ENCODE results near the gene TEAD1.
"Not testable (repeated sequence)": the region's sequence is repeated elsewhere in the genome, so short reads cannot be mapped to it uniquely, and the experiment has no call there.

Gene TEAD1

GRCh38 chr11:12876988-12877387 is 202.8 kb downstream of the TEAD1 start:
- no peak for DNase-seq

- DNase-seq: not testable (repeated sequence)
Observed at GRCh38 chr11:12877508-12877907, 203.3 kb downstream of the TEAD1 start.

GRCh38 chr11:12880327-12880726 is 206.1 kb downstream of the TEAD1 start:
- DNase-seq: no peak

GRCh38 chr11:12882670-12883069 is 208.4 kb downstream of the TEAD1 start:
- no peak for DNase-seq

GRCh38 chr11:12884751-12885318 is 210.6 kb downstream of the TEAD1 start:
- DNase-seq: no peak

- no peak for DNase-seq
Observed at GRCh38 chr11:12885717-12886239, 211.6 kb downstream of the TEAD1 start.

GRCh38 chr11:12886508-12886907 is 212.3 kb downstream of the TEAD1 start:
- DNase-seq: no peak

- DNase-seq: peak; percentile 61
Observed at GRCh38 chr11:12888525-12889158, 214.4 kb downstream of the TEAD1 start.

GRCh38 chr11:12889243-12889642 is 215.0 kb downstream of the TEAD1 start:
- no peak for DNase-seq

GRCh38 chr11:12890476-12890875 is 216.3 kb downstream of the TEAD1 start:
- no peak for DNase-seq

GRCh38 chr11:12893787-12894672 is 219.8 kb downstream of the TEAD1 start:
- DNase-seq: peak; percentile 34

GRCh38 chr11:12897390-12897789 is 223.2 kb downstream of the TEAD1 start:
- no peak for DNase-seq

GRCh38 chr11:12897867-12898266 is 223.6 kb downstream of the TEAD1 start:
- DNase-seq: no peak

- no peak for DNase-seq
Observed at GRCh38 chr11:12900496-12900895, 226.3 kb downstream of the TEAD1 start.

- no peak for DNase-seq
Observed at GRCh38 chr11:12901272-12901671, 227.1 kb downstream of the TEAD1 start.

- no peak for DNase-seq
Observed at GRCh38 chr11:12901874-12902481, 227.8 kb downstream of the TEAD1 start.

- no peak for DNase-seq
Observed at GRCh38 chr11:12902791-12903486, 228.7 kb downstream of the TEAD1 start.

- DNase-seq: no peak
Observed at GRCh38 chr11:12905435-12905834, 231.2 kb downstream of the TEAD1 start.

- no peak for DNase-seq
Observed at GRCh38 chr11:12906501-12906900, 232.3 kb downstream of the TEAD1 start.

- DNase-seq: no peak
Observed at GRCh38 chr11:12909879-12910278, 235.7 kb downstream of the TEAD1 start.

- no peak for DNase-seq
Observed at GRCh38 chr11:12914400-12914912, 240.2 kb downstream of the TEAD1 start.

- DNase-seq: no peak
Observed at GRCh38 chr11:12915093-12915492, 240.9 kb downstream of the TEAD1 start.
